Heart right ventricle (tissue), 16 donors: ENCODE results near the gene IL1RAPL1. TPM values are rescaled to one million over a fixed set of nuclear protein-coding genes. Genes with fewer than 3 reads are reported as not detected.
A peak's percentile ranks its signal among the peaks of the same experiment; 100 is the strongest.

ENCODE experiments used
- ATAC-seq, 8 donors: fragments of 200-7000 bp; cut with Tn5 transposase; one replicate each; pipeline ENCODE4 v1.9.1; 2020; ENCODE audit warnings: mild to moderate bottlenecking in 8 of 8, moderate library complexity in 8 of 8, moderate number of reproducible peaks in 1 of 8
- DNase-seq, 2 donors: peaks; one replicate each; pipeline ENCODE4 v3.0.0-alpha.2; 2020
- H3K27ac ChIP-seq, 10 donors: fragments of 200-600 bp; sonication (generic) in 2 of 10; one replicate each; pipeline versions ENCODE4 v1.5.0 to v1.8.0; 2020 to 2022; ENCODE audit warnings: mild to moderate bottlenecking in 3 of 10
- H3K27me3 ChIP-seq, 7 donors: fragments of 200-600 bp; one replicate each; pipeline ENCODE4 v1.8.0; 2021 to 2022; ENCODE audit warnings: mild to moderate bottlenecking in 2 of 7
- H3K36me3 ChIP-seq, 9 donors: fragments of 200-600 bp; sonication (generic) in 1 of 9; one replicate each; pipeline versions ENCODE4 v1.5.0 to v1.8.0; 2020 to 2022; ENCODE audit warnings: mild to moderate bottlenecking in 2 of 9
- H3K4me1 ChIP-seq, 9 donors: fragments of 200-600 bp; sonication (generic) in 1 of 9; one replicate each; pipeline versions ENCODE4 v1.5.0 to v1.8.0; 2020 to 2022; ENCODE audit warnings: mild to moderate bottlenecking in 4 of 9
- H3K4me3 ChIP-seq, 10 donors: fragments of 200-600 bp; sonication (generic) in 2 of 10; one replicate each; pipeline versions ENCODE4 v1.5.0 to v1.8.0; 2020 to 2022; ENCODE audit warnings: mild to moderate bottlenecking in 7 of 10, moderate library complexity in 2 of 10
- H3K9me3 ChIP-seq, 11 donors: fragments of 200-600 bp in 10 of 11; sonication (generic) in 2 of 11; one replicate each; pipeline versions ENCODE4 v1.5.0 to v1.8.0; 2013 to 2022; ENCODE audit warnings: mild to moderate bottlenecking in 2 of 11, control low read depth in 1 of 11, moderate library complexity in 1 of 11
- WGBS, 2 donors: extraction: QIAGEN DNeasy Blood & Tissue Kit; methylation state at CpG; one replicate each; pipeline ENCODE4 v1.1.7; 2013; ENCODE audit warnings: inconsistent platforms in 1 of 2; 5-methylcytosine and 5-hydroxymethylcytosine counted together
- intact Hi-C, 10 donors: fragments of 100-400 bp; cut with DNase I; formaldehyde crosslinking; loops; one replicate each; pipeline versions ENCODE4 v1.11.1 to v1.14.2; 2022
- polyA plus RNA-seq, 2 donors: library from polyadenylated mRNA; stranded (reverse); fragments of 200-250 nt; gene quantifications; one replicate each; pipeline ENCODE4 v1.2.3, GENCODE V29; 2013
- total RNA-seq, 10 donors: library from RNA; stranded (reverse); fragmentation: NEBNext Ultra II Directional in 3 of 10; extraction: Animal tissue kit (Norgen Biotek cat#: 25700) in 3 of 10; gene quantifications; one replicate each; pipeline versions ENCODE4 v1.2.1 to v1.2.4, GENCODE V29; 2021 to 2023
- TF ChIP-seq, protein P1 (sequence below), 9 donors: fragments of 200-600 bp; sonication (generic) in 2 of 9; IDR thresholded peaks; one replicate each; pipeline versions ENCODE4 v1.5.0 to v1.8.0; 2021 to 2022; ENCODE audit warnings: antibody characterized with exemption in 9 of 9, mild to moderate bottlenecking in 5 of 9, moderate library complexity in 1 of 9
- donor health status: Arrhythmogenic right ventricular cardiomyopathy.
- donor health status: ischemic (EF 13 %, LVEDD 7.1; RV severe dilation, severe dysfunction).
- donor health status: healthy with polysubstance abuse.
- donor health status: DM: no; HTN: yes; CAD: no.
- donor health status: DM: no; HTN: no; CAD: no.
- donor health status: ischemic (EF 25% LVEDD 6.9; RV normal size, moderate dysfunction).
- donor health status: ischemic (EF 25% LVEDD 5.7; RV mildly dilated, moderate dysfunction).
- donor health status: healthy.
- donor health status: DM: yes; HTN: yes; CAD: no.
- donor health status: Ischemic cardiomyopathy.
- donor health status: ischemic (EF 35%, LVEDD 5.7; RV mildly dilated, moderate dysfunction).
- donor health status: nonischemic (EF 11% LVEDD 7.7; RV severe dilation, severe dysfunction).
- donor health status: DM: yes; HTN: yes; CAD: no.
- donor health status: PGD.
- donor health status: ischemic (EF 29% LVEDD 5.4; RV normal size, mild dysfunction).
- donor health status: nonischemic (EF 23%, LVEDD 6.1; RV moderate dilation, normal function).

The IL1RAPL1 gene
- total and polyA plus RNA-seq, 12 donors: 0.13 to 6.3 (median 2.8) TPM

DNA sequence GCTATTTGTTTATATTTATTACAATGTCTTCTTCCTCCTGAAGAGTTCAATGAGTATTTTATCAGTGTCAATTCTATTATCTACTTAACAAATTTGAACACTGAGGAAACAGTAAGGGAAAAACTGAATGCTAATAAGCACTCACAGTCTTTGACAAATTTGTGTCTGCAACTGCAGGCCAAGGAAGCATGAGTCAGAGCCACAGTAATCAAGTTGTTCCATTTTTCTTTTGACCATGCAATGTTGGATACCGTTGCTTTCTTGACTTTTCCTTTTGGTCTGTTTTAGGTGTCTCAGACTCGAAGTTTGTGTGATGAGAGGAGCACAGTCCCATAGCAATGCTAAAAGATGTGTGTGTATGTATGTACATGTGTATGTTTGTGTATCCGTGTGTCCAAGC is 359.6 kb downstream of the IL1RAPL1 start:
- H3K27ac ChIP-seq: no peak overlapping the region
- ATAC-seq (no peak), DNase-seq (no peak)
- H3K4me3 ChIP-seq: no peak overlapping the region
- H3K4me1 ChIP-seq: no peaks in the 10 kb centered on the region
- TF ChIP-seq, protein P1, sequence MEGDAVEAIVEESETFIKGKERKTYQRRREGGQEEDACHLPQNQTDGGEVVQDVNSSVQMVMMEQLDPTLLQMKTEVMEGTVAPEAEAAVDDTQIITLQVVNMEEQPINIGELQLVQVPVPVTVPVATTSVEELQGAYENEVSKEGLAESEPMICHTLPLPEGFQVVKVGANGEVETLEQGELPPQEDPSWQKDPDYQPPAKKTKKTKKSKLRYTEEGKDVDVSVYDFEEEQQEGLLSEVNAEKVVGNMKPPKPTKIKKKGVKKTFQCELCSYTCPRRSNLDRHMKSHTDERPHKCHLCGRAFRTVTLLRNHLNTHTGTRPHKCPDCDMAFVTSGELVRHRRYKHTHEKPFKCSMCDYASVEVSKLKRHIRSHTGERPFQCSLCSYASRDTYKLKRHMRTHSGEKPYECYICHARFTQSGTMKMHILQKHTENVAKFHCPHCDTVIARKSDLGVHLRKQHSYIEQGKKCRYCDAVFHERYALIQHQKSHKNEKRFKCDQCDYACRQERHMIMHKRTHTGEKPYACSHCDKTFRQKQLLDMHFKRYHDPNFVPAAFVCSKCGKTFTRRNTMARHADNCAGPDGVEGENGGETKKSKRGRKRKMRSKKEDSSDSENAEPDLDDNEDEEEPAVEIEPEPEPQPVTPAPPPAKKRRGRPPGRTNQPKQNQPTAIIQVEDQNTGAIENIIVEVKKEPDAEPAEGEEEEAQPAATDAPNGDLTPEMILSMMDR (IDR thresholded peaks at IDR 0.05): no peak
- 72 to 87% methylated on average over 3 of the region's 3 CpGs for WGBS, 2 donors
- no peaks in the 10 kb centered on the region for H3K27me3 ChIP-seq
- H3K36me3 ChIP-seq: no peaks in the 10 kb centered on the region
- intact Hi-C loops: no loop called here
- peaks cover 0 to 9% (median 0%) of the 10 kb centered on the region in 11 donors for H3K9me3 ChIP-seq

DNA sequence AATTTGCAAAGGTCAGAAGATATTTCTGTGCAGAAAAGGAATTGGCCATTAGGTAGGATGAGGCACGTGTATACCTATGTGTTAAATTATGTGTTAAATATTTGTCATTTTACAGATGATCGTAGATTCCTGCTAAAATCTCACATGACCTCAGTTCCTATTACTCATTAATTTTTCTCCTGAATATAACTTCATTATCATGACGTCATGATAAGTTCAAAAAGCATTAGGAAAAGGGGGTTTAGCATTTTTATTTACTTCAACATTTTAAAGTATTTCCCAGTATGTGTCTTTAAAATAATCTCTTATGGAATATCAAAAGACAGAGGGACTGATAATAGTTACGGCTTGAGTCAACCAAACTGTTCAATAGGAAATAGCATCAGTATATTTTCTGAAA is 372.8 kb downstream of the IL1RAPL1 start:
- H3K4me1 ChIP-seq: no peaks in the 10 kb centered on the region
- WGBS, 2 donors: 73 to 76% methylated on average over 4 of the region's 4 CpGs
- no peaks in the 10 kb centered on the region for H3K36me3 ChIP-seq
- ATAC-seq (no peak), DNase-seq (no peak)
- no peak overlapping the region for H3K4me3 ChIP-seq
- H3K9me3 ChIP-seq: no peaks in the 10 kb centered on the region
- no peaks in the 10 kb centered on the region for H3K27me3 ChIP-seq
- intact Hi-C loops: no loop called here
- TF ChIP-seq, protein P1 (IDR thresholded peaks at IDR 0.05): no peak
- H3K27ac ChIP-seq: no peak overlapping the region

DNA sequence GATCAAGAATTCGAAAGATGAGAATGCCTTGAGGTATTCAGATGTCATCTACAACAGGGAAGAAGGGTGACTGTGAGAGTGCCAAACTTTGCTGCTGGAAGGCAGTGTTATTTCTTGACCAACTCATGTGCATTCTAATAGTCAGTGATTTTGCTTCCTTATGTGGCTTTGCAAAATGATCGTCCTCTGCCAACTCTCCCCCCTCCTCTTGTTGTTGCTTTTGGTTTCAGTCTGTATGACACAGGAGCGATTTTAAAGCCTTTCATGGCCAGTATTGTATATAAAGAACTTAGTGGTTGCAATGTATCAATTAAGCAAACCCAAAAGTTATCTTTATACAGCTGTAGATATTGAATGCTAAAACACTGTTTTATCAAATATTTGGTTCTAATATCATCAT is 379.1 kb downstream of the IL1RAPL1 start:
- no peaks in the 10 kb centered on the region for H3K9me3 ChIP-seq
- H3K4me1 ChIP-seq: no peaks in the 10 kb centered on the region
- DNase-seq (no peak), ATAC-seq (no peak)
- intact Hi-C loops: no loop called here
- WGBS, 2 donors: 30 to 33% methylated on average over 3 of the region's 3 CpGs
- no peaks in the 10 kb centered on the region for H3K36me3 ChIP-seq
- TF ChIP-seq, protein P1 (IDR thresholded peaks at IDR 0.05): no peak
- H3K27me3 ChIP-seq: no peaks in the 10 kb centered on the region
- H3K27ac ChIP-seq: no peak overlapping the region
- peak overlapping the region in 2 of 10 donors; percentile 13 to 17 for H3K4me3 ChIP-seq

DNA sequence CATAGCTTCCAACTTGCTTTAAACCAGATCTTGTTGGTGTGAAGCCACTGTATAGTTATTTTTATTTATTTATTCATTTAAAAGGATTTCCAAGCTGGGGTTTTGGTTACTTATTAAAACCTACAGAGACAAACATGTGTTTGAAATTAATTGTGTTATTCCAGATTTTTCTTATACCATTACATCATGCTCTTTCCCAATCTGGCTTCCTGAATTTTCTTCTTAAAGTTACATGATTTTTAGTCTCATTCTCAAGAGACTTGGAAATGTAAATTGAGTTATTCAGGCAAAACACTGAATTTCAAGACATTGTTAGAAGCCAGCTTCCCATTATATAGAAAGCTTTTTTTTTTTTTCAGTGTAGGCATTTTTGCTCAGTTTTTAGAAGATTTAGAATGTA is 381.9 kb downstream of the IL1RAPL1 start:
- intact Hi-C loops: no loop called here
- no peaks in the 10 kb centered on the region for H3K9me3 ChIP-seq
- no peaks in the 10 kb centered on the region for H3K4me1 ChIP-seq
- H3K27me3 ChIP-seq: no peaks in the 10 kb centered on the region
- no peak for ATAC-seq
- TF ChIP-seq, protein P1 (IDR thresholded peaks at IDR 0.05): no peak
- no peak for DNase-seq
- no peaks in the 10 kb centered on the region for H3K36me3 ChIP-seq
- no peak overlapping the region for H3K27ac ChIP-seq
- H3K4me3 ChIP-seq: no peak overlapping the region

DNA sequence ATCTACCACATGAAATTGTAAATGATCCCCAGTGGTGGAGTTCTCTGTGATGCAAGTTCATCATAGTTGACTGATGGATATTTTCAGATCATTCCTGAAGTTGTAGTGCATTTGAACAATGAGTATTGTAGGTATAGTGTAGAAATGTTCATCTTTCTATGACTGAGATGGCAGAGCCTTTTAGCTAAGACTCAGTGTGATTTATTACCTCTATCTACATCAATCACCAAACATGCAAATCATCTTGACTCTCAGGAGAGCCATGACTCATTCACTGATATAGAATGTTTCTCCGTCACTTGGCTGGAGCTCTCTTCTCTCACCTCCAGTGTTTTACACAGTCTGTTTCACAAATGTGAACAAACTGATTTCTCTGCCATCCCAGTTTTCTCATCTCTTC is 392.6 kb downstream of the IL1RAPL1 start:
- no peaks in the 10 kb centered on the region for H3K9me3 ChIP-seq
- H3K36me3 ChIP-seq: no peaks in the 10 kb centered on the region
- 29 to 50% methylated on average over 1 of the region's 1 CpG for WGBS, 2 donors
- intact Hi-C loops: no loop called here
- H3K4me1 ChIP-seq: no peaks in the 10 kb centered on the region
- no peaks in the 10 kb centered on the region for H3K27me3 ChIP-seq
- ATAC-seq (no peak), DNase-seq (no peak)
- no peak overlapping the region for H3K27ac ChIP-seq
- no peak overlapping the region for H3K4me3 ChIP-seq
- TF ChIP-seq, protein P1 (IDR thresholded peaks at IDR 0.05): no peak
